H9 (cell line): Measurements from ENCODE around the gene MAD1L1. TPM values are rescaled to one million over a fixed set of nuclear protein-coding genes. Genes with fewer than 3 reads are reported as not detected.

Source experiments
- DNase-seq: peaks from one replicate; pipeline ENCODE4 v3.0.0-alpha.2; 2017
- H2AFZ ChIP-seq: one replicate; pipeline ENCODE4 v1.6.1; 2013; ENCODE audit warnings: mild to moderate bottlenecking, low read length, control low read depth, moderate library complexity
- H2AK5ac ChIP-seq: 2 replicates; pipeline ENCODE4 v1.6.1; 2013; ENCODE audit warnings: low read length, control low read depth, mixed read lengths; ENCODE audit not compliant: insufficient read length
- H2BK120ac ChIP-seq: one replicate; pipeline ENCODE4 v1.6.1; 2013; ENCODE audit warnings: low read depth, mild to moderate bottlenecking, low read length, control low read depth, inconsistent platforms; ENCODE audit not compliant: poor library complexity, severe bottlenecking
- H2BK12ac ChIP-seq: 2 replicates; pipeline ENCODE4 v1.6.1; 2013; ENCODE audit warnings: low read length, control low read depth, mixed read lengths, low read depth; ENCODE audit not compliant: insufficient read length
- H2BK15ac ChIP-seq: 2 replicates; pipeline ENCODE4 v1.6.1; 2013; ENCODE audit warnings: low read depth, low read length, control low read depth
- H2BK20ac ChIP-seq: one replicate; pipeline ENCODE4 v1.6.1; 2013; ENCODE audit warnings: low read depth, mild to moderate bottlenecking, low read length, control low read depth, inconsistent platforms; ENCODE audit not compliant: poor library complexity, severe bottlenecking
- H2BK5ac ChIP-seq: 2 replicates; pipeline ENCODE4 v1.6.1; 2013; ENCODE audit warnings: low read length, control low read depth, mixed read lengths; ENCODE audit not compliant: insufficient read length
- H3K14ac ChIP-seq: 2 replicates; pipeline ENCODE4 v1.6.1; 2013; ENCODE audit warnings: low read length, control low read depth; ENCODE audit not compliant: insufficient read depth
- H3K18ac ChIP-seq: 2 replicates; pipeline ENCODE4 v1.6.1; 2013; ENCODE audit warnings: low read depth, mild to moderate bottlenecking, mixed read lengths, low read length, control low read depth; ENCODE audit not compliant: insufficient read length
- H3K23ac ChIP-seq: 2 replicates; pipeline ENCODE4 v1.6.1; 2013; ENCODE audit warnings: low read length, control low read depth, mixed read lengths, low read depth; ENCODE audit not compliant: insufficient read length
- H3K23me2 ChIP-seq: 2 replicates; pipeline ENCODE4 v1.6.1; 2013; ENCODE audit warnings: low read depth, mild to moderate bottlenecking, mixed read lengths, low read length, control low read depth; ENCODE audit not compliant: insufficient read length, poor library complexity, severe bottlenecking
- H3K27ac ChIP-seq: 2 replicates; pipeline ENCODE4 v1.5.1; 2013; ENCODE audit warnings: low read length, control low read depth, mixed read lengths, low read depth; ENCODE audit not compliant: insufficient read length
- H3K27me3 ChIP-seq: 2 replicates; pipeline ENCODE4 v1.6.1; 2013; ENCODE audit warnings: low read length, control low read depth, inconsistent platforms; ENCODE audit not compliant: insufficient read depth
- H3K4ac ChIP-seq: 2 replicates; pipeline ENCODE4 v1.6.1; 2013; ENCODE audit warnings: low read depth, mild to moderate bottlenecking, control low read depth, inconsistent platforms, low read length, moderate library complexity
- H3K4me1 ChIP-seq: 2 replicates; pipeline ENCODE4 v1.6.1; 2013; ENCODE audit warnings: low read length, control low read depth, inconsistent platforms; ENCODE audit not compliant: insufficient read depth
- H3K4me2 ChIP-seq: 2 replicates; pipeline ENCODE4 v1.6.1; 2013; ENCODE audit warnings: low read length, control low read depth, mixed read lengths; ENCODE audit not compliant: insufficient read length, insufficient read depth
- H3K56ac ChIP-seq: 2 replicates; pipeline ENCODE4 v1.6.1; 2013; ENCODE audit warnings: low read depth, mild to moderate bottlenecking, mixed read lengths, low read length, control low read depth; ENCODE audit not compliant: insufficient read length
- H3K79me1 ChIP-seq: 2 replicates; pipeline ENCODE4 v1.6.1; 2013; ENCODE audit warnings: low read depth, mild to moderate bottlenecking, moderate library complexity, low read length, control low read depth, inconsistent platforms; ENCODE audit not compliant: insufficient read depth, poor library complexity, severe bottlenecking
- H3K79me2 ChIP-seq: 2 replicates; pipeline ENCODE4 v1.6.1; 2013; ENCODE audit warnings: low read length, control low read depth, inconsistent platforms; ENCODE audit not compliant: insufficient read depth
- H3K9ac ChIP-seq: 2 replicates; pipeline ENCODE4 v1.6.1; 2013; ENCODE audit warnings: low read length, control low read depth, mixed read lengths; ENCODE audit not compliant: insufficient read length; ENCODE audit errors: extremely low read depth
- H3K9me3 ChIP-seq: one replicate; pipeline ENCODE4 v1.6.1; 2013; ENCODE audit warnings: low read depth, low read length, inconsistent platforms; ENCODE audit not compliant: control insufficient read depth
- H3T11ph ChIP-seq: one replicate; pipeline ENCODE4 v1.6.1; 2013; ENCODE audit warnings: mild to moderate bottlenecking, low read length, control low read depth, inconsistent platforms
- H4K20me1 ChIP-seq: one replicate; pipeline ENCODE4 v1.6.1; 2013; ENCODE audit not compliant: control insufficient read depth, insufficient read length, insufficient read depth
- H4K5ac ChIP-seq: 2 replicates; pipeline ENCODE4 v1.6.1; 2013; ENCODE audit warnings: low read depth, mild to moderate bottlenecking, mixed read lengths, low read length, control low read depth; ENCODE audit not compliant: insufficient read length
- H4K8ac ChIP-seq: replicated peaks from 2 replicates; pipeline ENCODE4 v1.6.1; 2013; ENCODE audit warnings: low read length, control low read depth, mixed read lengths, low read depth; ENCODE audit not compliant: insufficient read length
- H4K91ac ChIP-seq: 2 replicates; pipeline ENCODE4 v1.6.1; 2013; ENCODE audit warnings: low read depth, mild to moderate bottlenecking, moderate library complexity, mixed read lengths, low read length, control low read depth; ENCODE audit not compliant: insufficient read length
- H3K27ac Mint-ChIP-seq, 3 experiments: 2 replicates in 2 of 3; 3 replicates in 1 of 3; pipeline ENCODE4 v1.8.0; 2020 to 2021; ENCODE audit warnings: mixed read lengths in 3 of 3, mild to moderate bottlenecking in 1 of 3, moderate library complexity in 1 of 3
- H3K27me3 Mint-ChIP-seq: 2 replicates; pipeline ENCODE4 v1.8.0; 2021; ENCODE audit warnings: low read depth, mild to moderate bottlenecking, moderate library complexity, mixed read lengths
- H3K36me3 Mint-ChIP-seq, 3 experiments: 2 replicates in 2 of 3; 3 replicates in 1 of 3; pipeline ENCODE4 v1.8.0; 2020 to 2021; ENCODE audit warnings: low read depth in 3 of 3, mixed read lengths in 3 of 3; ENCODE audit not compliant: insufficient read depth in 1 of 3
- H3K4me1 Mint-ChIP-seq, 2 experiments: 2 replicates each; pipeline ENCODE4 v1.8.0; 2020; ENCODE audit warnings: mixed read lengths in 2 of 2
- H3K4me3 Mint-ChIP-seq, 2 experiments: 2 replicates in 1 of 2; 3 replicates in 1 of 2; pipeline ENCODE4 v1.8.0; 2020 to 2021; ENCODE audit warnings: mild to moderate bottlenecking in 2 of 2, mixed read lengths in 2 of 2, moderate library complexity in 1 of 2
- H3K9me3 Mint-ChIP-seq, 2 experiments: 2 replicates in 1 of 2; 3 replicates in 1 of 2; pipeline ENCODE4 v1.8.0; 2020; ENCODE audit warnings: mild to moderate bottlenecking in 2 of 2, mixed read lengths in 2 of 2, moderate library complexity in 1 of 2
- WGBS: extraction: QIAGEN DNeasy Blood & Tissue Kit; methylation state at CpG from one replicate; pipeline ENCODE4 v1.1.7; 2013; ENCODE audit warnings: missing lambda C conversion rate, low lambda C conversion rate, mixed read lengths; ENCODE audit not compliant: insufficient read length; ENCODE audit errors: extremely low coverage; 5-methylcytosine and 5-hydroxymethylcytosine counted together
- total RNA-seq: library from RNA; stranded (reverse); gene quantifications from 2 replicates; pipeline ENCODE4 v1.2.1, GENCODE V29; 2021
- TF ChIP-seq, protein P1 (sequence below): fragments of 200-600 bp; sonication (generic); conservative IDR thresholded peaks from 3 replicates; pipeline ENCODE4 v1.8.0; 2021; ENCODE audit warnings: antibody characterized with exemption, mild to moderate bottlenecking

Gene MAD1L1
- total RNA-seq, 1 experiment from 2014 or later: 39.0 TPM

DNA sequence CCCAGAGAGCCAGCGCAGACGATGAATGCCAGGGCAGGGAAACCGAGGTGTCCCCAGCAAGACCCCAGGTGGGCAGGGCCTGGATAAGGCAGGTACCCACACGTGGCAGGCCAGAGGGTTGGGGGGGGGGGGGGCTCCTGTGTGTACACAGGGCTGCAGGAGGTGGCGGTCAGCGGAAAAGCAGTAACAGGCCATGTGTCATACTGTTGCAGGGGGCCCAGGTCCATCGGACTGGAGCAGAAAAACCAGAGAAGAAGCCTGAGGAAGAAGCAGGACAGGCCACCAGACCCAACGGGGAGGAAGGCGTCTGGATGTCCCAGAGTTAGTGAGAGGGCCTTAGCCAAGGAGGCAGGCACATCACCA, 116.3 kb downstream of the MAD1L1 start:
- Histone ChIP-seq H3K9me3 (no peaks in the 10 kb centered on the region), H2BK20ac (no peak overlapping the region), H4K5ac (no peak overlapping the region), H2BK120ac (no peak overlapping the region), H3K27me3 (no peaks in the 10 kb centered on the region), H3K23me2 (no peaks in the 10 kb centered on the region), H3K79me2 (no peaks in the 10 kb centered on the region), H3K4me1 (no peaks in the 10 kb centered on the region), H3T11ph (no peak overlapping the region), H3K56ac (no peak overlapping the region), H2BK12ac (no peak overlapping the region), H2AK5ac (no peak overlapping the region), H3K4ac (no peak overlapping the region), H3K23ac (no peak overlapping the region), H2BK15ac (no peak overlapping the region), H3K18ac (no peak overlapping the region), H3K4me2 (no peak overlapping the region), H3K9ac (no peak overlapping the region), H3K14ac (no peak overlapping the region), H4K20me1 (no peaks in the 10 kb centered on the region), H2BK5ac (no peak overlapping the region), H2AFZ (no peak overlapping the region), H4K8ac (no peak overlapping the region), H4K91ac (no peak overlapping the region), H3K79me1 (no peaks in the 10 kb centered on the region), H3K27ac (no peak overlapping the region)
- peaks cover 0 to 14% (median 6%) of the 10 kb centered on the region in 3 experiments; a peak in 3 of 7 replicates for H3K36me3 Mint-ChIP-seq
- H3K4me3 Mint-ChIP-seq: no peak overlapping the region
- peak overlapping the region in 2 of 3 experiments; percentile 76 to 92; a peak in 5 of 7 replicates for H3K27ac Mint-ChIP-seq
- no peaks in the 10 kb centered on the region for H3K9me3 Mint-ChIP-seq
- TF ChIP-seq, protein P1, sequence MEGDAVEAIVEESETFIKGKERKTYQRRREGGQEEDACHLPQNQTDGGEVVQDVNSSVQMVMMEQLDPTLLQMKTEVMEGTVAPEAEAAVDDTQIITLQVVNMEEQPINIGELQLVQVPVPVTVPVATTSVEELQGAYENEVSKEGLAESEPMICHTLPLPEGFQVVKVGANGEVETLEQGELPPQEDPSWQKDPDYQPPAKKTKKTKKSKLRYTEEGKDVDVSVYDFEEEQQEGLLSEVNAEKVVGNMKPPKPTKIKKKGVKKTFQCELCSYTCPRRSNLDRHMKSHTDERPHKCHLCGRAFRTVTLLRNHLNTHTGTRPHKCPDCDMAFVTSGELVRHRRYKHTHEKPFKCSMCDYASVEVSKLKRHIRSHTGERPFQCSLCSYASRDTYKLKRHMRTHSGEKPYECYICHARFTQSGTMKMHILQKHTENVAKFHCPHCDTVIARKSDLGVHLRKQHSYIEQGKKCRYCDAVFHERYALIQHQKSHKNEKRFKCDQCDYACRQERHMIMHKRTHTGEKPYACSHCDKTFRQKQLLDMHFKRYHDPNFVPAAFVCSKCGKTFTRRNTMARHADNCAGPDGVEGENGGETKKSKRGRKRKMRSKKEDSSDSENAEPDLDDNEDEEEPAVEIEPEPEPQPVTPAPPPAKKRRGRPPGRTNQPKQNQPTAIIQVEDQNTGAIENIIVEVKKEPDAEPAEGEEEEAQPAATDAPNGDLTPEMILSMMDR: no peak
- H3K27me3 Mint-ChIP-seq: no peaks in the 10 kb centered on the region; the same call in 1 of the 2 replicates
- DNase-seq: no peak
- WGBS: no CpG with 5 or more reads among the region's 9 CpGs
- peaks cover 3 to 13% of the 10 kb centered on the region in 2 experiments for H3K4me1 Mint-ChIP-seq
